Stimulated activated CD4-positive, alpha-beta T cell treated with anti-CD3 and anti-CD28 coated beads, Interleukin-1b, Interleukin-23, amount 100 ng/mL, for 48 hours (primary cell): ENCODE measurements around the gene CCND3.

ENCODE experiments used
- DNase-seq: peaks from one replicate; pipeline ENCODE4 v3.0.0-alpha.2; 2020

CCND3 gene

GRCh38 chr6:41920921-41921711 is 20.5 kb downstream of the CCND3 start, which contains the start of the genes BYSL and MED20:
TSS of gene BYSL (plus strand) at chr6:41921499. CDS start at chr6:41921563, 64 bp downstream.
TSS of gene MED20 (minus strand) at chr6:41921139. CDS start at chr6:41921018, 121 bp downstream.
- DNase-seq = peak; percentile 93

- peak; percentile 33 for DNase-seq
Measured at GRCh38 chr6:41917528-41917927, 24.1 kb downstream of the CCND3 start.

- DNase-seq = no peak
Measured at GRCh38 chr6:41914869-41915530, 26.6 kb downstream of the CCND3 start.

GRCh38 chr6:41914343-41914742 is 27.3 kb downstream of the CCND3 start:
- DNase-seq = no peak

- no peak for DNase-seq
Measured at GRCh38 chr6:41909727-41910126, 31.9 kb downstream of the CCND3 start.

- peak; percentile 44 for DNase-seq
Measured at GRCh38 chr6:41901882-41902519, 39.6 kb downstream of the CCND3 start.

- no peak for DNase-seq
Measured at GRCh38 chr6:41900861-41901260, 40.7 kb downstream of the CCND3 start.

- no peak for DNase-seq
Measured at GRCh38 chr6:41896281-41896680, 45.3 kb downstream of the CCND3 start.

GRCh38 chr6:41895300-41896233 is 46.0 kb downstream of the CCND3 start, which contains the start of gene USP49:
TSS of gene USP49 (minus strand) at chr6:41895375. CDS start at chr6:41806983, 88,392 bp downstream.
- DNase-seq = peak; percentile 89

GRCh38 chr6:41894366-41895299 is 47.0 kb downstream of the CCND3 start:
- DNase-seq = no peak

- DNase-seq = no peak
Measured at GRCh38 chr6:41892921-41893564, 48.6 kb downstream of the CCND3 start.

- DNase-seq = no peak
Measured at GRCh38 chr6:41887331-41887751, 54.3 kb downstream of the CCND3 start.

- no peak for DNase-seq
Measured at GRCh38 chr6:41885930-41886329, 55.7 kb downstream of the CCND3 start.

GRCh38 chr6:41884957-41885356 is 56.7 kb downstream of the CCND3 start:
- DNase-seq = no peak
